ENCODE results near the gene FGF21. TPM values are rescaled to one million over a fixed set of nuclear protein-coding genes. Genes with fewer than 3 reads are reported as not detected.
A peak's percentile ranks its signal among the peaks of the same experiment; 100 is the strongest.

Gene FGF21
- total RNA-seq, 2 donors from 2014 or later = not detected

- H3K9me3 ChIP-seq = no peaks in the 10 kb centered on the region
- ATAC-seq (ENCODE audit: insufficient number of reproducible peaks, low FRiP score, low read depth) = no peak
- no peak overlapping the region for H3K27ac ChIP-seq
- no peaks in the 10 kb centered on the region for H3K27me3 ChIP-seq (replicated peaks; ENCODE audit: insufficient read depth)
- H3K4me3 ChIP-seq = no peak overlapping the region
- no peak for DNase-seq (ENCODE audit: low spot score)
- no peaks in the 10 kb centered on the region for H3K36me3 ChIP-seq
- H3K4me1 ChIP-seq (ENCODE audit: control insufficient read depth in 1 of 2, low read depth in 2 of 2) = peaks cover 5 to 17% of the 10 kb centered on the region in 2 donors
- TF ChIP-seq, protein P1, sequence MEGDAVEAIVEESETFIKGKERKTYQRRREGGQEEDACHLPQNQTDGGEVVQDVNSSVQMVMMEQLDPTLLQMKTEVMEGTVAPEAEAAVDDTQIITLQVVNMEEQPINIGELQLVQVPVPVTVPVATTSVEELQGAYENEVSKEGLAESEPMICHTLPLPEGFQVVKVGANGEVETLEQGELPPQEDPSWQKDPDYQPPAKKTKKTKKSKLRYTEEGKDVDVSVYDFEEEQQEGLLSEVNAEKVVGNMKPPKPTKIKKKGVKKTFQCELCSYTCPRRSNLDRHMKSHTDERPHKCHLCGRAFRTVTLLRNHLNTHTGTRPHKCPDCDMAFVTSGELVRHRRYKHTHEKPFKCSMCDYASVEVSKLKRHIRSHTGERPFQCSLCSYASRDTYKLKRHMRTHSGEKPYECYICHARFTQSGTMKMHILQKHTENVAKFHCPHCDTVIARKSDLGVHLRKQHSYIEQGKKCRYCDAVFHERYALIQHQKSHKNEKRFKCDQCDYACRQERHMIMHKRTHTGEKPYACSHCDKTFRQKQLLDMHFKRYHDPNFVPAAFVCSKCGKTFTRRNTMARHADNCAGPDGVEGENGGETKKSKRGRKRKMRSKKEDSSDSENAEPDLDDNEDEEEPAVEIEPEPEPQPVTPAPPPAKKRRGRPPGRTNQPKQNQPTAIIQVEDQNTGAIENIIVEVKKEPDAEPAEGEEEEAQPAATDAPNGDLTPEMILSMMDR (IDR thresholded peaks at IDR 0.05) = no peak
Observed at GRCh38 chr19:48735031-48735615, 20.2 kb upstream of the FGF21 start.

- TF ChIP-seq, protein P1 (IDR thresholded peaks at IDR 0.05) = no peak
- H3K4me3 ChIP-seq = no peak overlapping the region
- H3K4me1 ChIP-seq (ENCODE audit: control insufficient read depth in 1 of 2, low read depth in 2 of 2) = peaks cover 5 to 17% of the 10 kb centered on the region in 2 donors
- H3K27ac ChIP-seq = no peak overlapping the region
- H3K9me3 ChIP-seq = no peaks in the 10 kb centered on the region
- DNase-seq (ENCODE audit: low spot score) (no peak), ATAC-seq (ENCODE audit: insufficient number of reproducible peaks, low FRiP score, low read depth) (no peak)
- no peaks in the 10 kb centered on the region for H3K36me3 ChIP-seq
- no peaks in the 10 kb centered on the region for H3K27me3 ChIP-seq (replicated peaks; ENCODE audit: insufficient read depth)
Observed at GRCh38 chr19:48737360-48737998, 17.8 kb upstream of the FGF21 start.

GRCh38 chr19:48738557-48739403 is 16.5 kb upstream of the FGF21 start:
- Histone ChIP-seq H3K27me3 (replicated peaks; ENCODE audit: insufficient read depth) (no peaks in the 10 kb centered on the region), H3K4me3 (peak overlapping the region; percentile 79), H3K4me1 (ENCODE audit: control insufficient read depth in 1 of 2, low read depth in 2 of 2) (peaks cover 5 to 17% of the 10 kb centered on the region in 2 donors), H3K9me3 (no peaks in the 10 kb centered on the region), H3K27ac (no peak overlapping the region), H3K36me3 (no peaks in the 10 kb centered on the region)
- DNase-seq (ENCODE audit: low spot score) (peak; percentile 44), ATAC-seq (ENCODE audit: insufficient number of reproducible peaks, low FRiP score, low read depth) (no peak)
- TF ChIP-seq, protein P1 (IDR thresholded peaks at IDR 0.05) = no peak

GRCh38 chr19:48739404-48740163 is 15.7 kb upstream of the FGF21 start:
- TF ChIP-seq, protein P1 (IDR thresholded peaks at IDR 0.05) = no peak
- Histone ChIP-seq H3K27ac (no peak overlapping the region), H3K36me3 (no peaks in the 10 kb centered on the region), H3K9me3 (no peaks in the 10 kb centered on the region), H3K4me3 (peak overlapping the region; percentile 79), H3K27me3 (replicated peaks; ENCODE audit: insufficient read depth) (no peaks in the 10 kb centered on the region), H3K4me1 (ENCODE audit: control insufficient read depth in 1 of 2, low read depth in 2 of 2) (peaks cover 5 to 17% of the 10 kb centered on the region in 2 donors)
- no peak for ATAC-seq (ENCODE audit: insufficient number of reproducible peaks, low FRiP score, low read depth)
- DNase-seq (ENCODE audit: low spot score) = no peak
